Spleen (tissue), 7 donors: ENCODE results near the gene ZBTB7B.

ENCODE experiments used
- CTCF ChIP-seq, 11 experiments: fragments of 200-600 bp in 7 of 11; fragments of 450-650 bp in 4 of 11; sonication (generic) in 4 of 11; IDR thresholded peaks in 8 of 11; conservative IDR thresholded peaks in 3 of 11; 1 replicate in 7 of 11; 2 replicates in 4 of 11; pipeline versions ENCODE4 v1.4.0 to v1.8.0; 2016 to 2021; ENCODE audit warnings: antibody characterized with exemption in 11 of 11, inconsistent platforms in 4 of 11, mild to moderate bottlenecking in 1 of 11
- POLR2A ChIP-seq, 3 donors: fragments of 450-650 bp; IDR thresholded peaks; one replicate each; pipeline ENCODE4 v1.5.1; 2017; ENCODE audit warnings: antibody characterized with exemption in 3 of 3, mild to moderate bottlenecking in 1 of 3
- donor health status: DM: no; HTN: no; CAD: no; lungs with moderate emphysema.
- donor health status: DM: no; HTN: no; CAD: no.
- donor health status: DM: no; HTN: no; CAD: no.

- no peak for TF ChIP-seq CTCF (IDR thresholded peaks at IDR 0.05 in 8 of 11, conservative IDR thresholded peaks at IDR 0.05 in 3 of 11)
- TF ChIP-seq POLR2A (IDR thresholded peaks at IDR 0.05) = no peak
Measured at GRCh38 chr1:155029513-155030242, 27.1 kb downstream of the ZBTB7B start.
